ENCODE measurements around the gene FAM9B. TPM values are rescaled to one million over a fixed set of nuclear protein-coding genes. Genes with fewer than 3 reads are reported as not detected.

The FAM9B gene
- total RNA-seq, 1 donor from 2014 or later = not detected

DNA sequence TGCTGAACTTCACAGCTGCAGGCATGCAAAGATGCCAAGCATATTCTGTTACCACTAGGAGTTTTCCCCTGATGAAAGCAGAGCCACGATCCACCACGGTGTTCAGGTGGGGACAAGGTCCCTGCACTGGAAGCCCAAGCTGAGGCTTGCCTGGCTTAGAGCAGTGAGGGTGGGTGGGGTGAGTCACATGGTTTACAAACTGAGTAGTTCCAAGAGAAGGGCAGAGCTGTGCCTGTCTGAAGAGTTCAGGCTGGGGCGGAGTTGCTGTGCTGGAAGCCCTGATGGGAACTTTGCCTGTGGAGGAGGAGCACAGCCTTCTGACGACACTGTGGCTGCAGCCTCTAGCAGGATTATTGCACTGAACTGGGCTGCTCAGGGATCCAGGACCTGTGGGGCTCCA, 45.5 kb downstream of the FAM9B start:
- intact Hi-C loops (cut with DNase I) = no loop called here
- TF ChIP-seq, protein P1, sequence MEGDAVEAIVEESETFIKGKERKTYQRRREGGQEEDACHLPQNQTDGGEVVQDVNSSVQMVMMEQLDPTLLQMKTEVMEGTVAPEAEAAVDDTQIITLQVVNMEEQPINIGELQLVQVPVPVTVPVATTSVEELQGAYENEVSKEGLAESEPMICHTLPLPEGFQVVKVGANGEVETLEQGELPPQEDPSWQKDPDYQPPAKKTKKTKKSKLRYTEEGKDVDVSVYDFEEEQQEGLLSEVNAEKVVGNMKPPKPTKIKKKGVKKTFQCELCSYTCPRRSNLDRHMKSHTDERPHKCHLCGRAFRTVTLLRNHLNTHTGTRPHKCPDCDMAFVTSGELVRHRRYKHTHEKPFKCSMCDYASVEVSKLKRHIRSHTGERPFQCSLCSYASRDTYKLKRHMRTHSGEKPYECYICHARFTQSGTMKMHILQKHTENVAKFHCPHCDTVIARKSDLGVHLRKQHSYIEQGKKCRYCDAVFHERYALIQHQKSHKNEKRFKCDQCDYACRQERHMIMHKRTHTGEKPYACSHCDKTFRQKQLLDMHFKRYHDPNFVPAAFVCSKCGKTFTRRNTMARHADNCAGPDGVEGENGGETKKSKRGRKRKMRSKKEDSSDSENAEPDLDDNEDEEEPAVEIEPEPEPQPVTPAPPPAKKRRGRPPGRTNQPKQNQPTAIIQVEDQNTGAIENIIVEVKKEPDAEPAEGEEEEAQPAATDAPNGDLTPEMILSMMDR (IDR thresholded peaks at IDR 0.05) = no peak
- TF ChIP-seq POLR2AphosphoS5 (IDR thresholded peaks at IDR 0.05; ENCODE audit: insufficient read depth in 1 of 2, low read depth in 1 of 2) = peak; percentile 38 to 43
- Histone ChIP-seq H3K27me3 (no peaks in the 10 kb centered on the region), H3K4me1 (peaks cover 11% of the 10 kb centered on the region), H3K27ac (no peak overlapping the region), H3K36me3 (no peaks in the 10 kb centered on the region), H3K9me3 (no peaks in the 10 kb centered on the region), H3K4me3 (no peak overlapping the region)
- DNase-seq (ENCODE audit: extremely low spot score in 2 of 2) = no peak

DNA sequence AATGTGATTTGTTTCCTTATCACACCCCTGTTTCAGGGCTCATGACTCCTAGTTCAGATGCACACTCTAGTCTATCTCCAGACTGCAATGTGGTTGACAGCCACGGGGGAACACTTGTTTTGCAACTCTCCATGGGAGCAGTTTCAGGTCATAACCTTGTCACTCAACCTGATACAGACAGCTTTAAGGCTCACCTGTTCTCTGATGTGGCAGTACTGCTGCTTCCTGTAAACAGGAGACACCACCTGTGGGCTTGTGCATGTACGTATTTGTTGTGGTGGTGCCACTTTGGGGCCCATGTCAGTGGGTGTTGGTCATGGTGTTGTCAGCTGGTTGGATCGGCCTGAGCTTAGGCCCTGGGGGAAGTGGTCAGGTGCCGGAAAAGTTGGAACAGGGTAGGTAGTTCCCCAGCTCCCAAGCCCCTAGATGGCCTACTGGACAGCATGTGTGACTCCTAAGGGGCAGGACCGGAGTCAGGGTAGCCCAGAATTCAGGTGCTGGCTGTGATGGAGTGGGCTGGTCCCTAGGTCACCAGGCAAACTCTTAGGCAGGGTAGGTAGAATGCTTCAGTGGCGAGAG, 46.2 kb downstream of the FAM9B start:
- Histone ChIP-seq H3K4me1 (peaks cover 11% of the 10 kb centered on the region), H3K27ac (no peak overlapping the region), H3K4me3 (no peak overlapping the region), H3K9me3 (no peaks in the 10 kb centered on the region), H3K27me3 (no peaks in the 10 kb centered on the region), H3K36me3 (no peaks in the 10 kb centered on the region)
- TF ChIP-seq, protein P1 (IDR thresholded peaks at IDR 0.05) = no peak
- TF ChIP-seq POLR2AphosphoS5 (IDR thresholded peaks at IDR 0.05; ENCODE audit: insufficient read depth in 1 of 2, low read depth in 1 of 2) (no peak), POLR2A (IDR thresholded peaks at IDR 0.05) (no peak)
- intact Hi-C loops (cut with DNase I) = no loop called here
- no peak for DNase-seq (ENCODE audit: extremely low spot score in 2 of 2)

DNA sequence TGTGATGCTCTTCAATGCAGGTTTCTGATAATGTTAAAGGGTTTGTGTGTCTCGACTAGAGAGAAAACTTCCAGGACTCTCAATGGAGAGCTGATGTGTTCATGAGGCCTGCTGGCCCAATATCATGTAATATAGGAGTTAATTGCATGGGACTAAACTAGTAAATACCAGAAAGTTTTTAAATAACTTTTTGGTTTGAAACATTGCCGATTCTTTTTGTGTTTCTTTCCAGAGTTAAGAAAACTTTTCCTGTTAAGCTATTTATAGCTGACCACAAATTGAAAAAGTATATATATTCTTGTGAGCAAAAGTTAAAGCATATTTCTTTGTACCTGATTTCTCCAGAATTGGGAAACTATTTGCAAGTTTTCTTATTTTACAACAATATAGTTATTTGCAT, 49.7 kb downstream of the FAM9B start:
- no peak overlapping the region for H3K27ac ChIP-seq
- H3K9me3 ChIP-seq = no peaks in the 10 kb centered on the region

DNA sequence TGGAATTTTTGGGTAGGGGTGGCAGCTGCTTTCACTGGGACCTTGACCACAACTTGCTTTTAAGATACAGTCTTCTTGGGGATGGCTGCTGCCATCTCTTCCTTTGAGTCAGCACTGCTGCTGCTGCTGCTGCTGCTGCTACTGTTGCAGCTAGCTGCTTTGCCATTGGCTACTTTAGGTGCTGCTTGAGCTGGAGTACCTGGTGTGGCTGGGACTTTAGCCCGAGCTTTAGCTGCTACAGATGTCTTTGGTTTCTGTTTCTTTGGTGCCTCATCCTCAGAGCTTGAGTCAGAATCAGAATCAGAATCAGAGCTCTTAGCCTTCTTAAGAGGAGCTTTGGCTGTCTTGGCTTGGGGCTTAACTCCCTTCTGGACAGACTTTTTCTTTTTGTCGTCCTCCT, 52.2 kb downstream of the FAM9B start:
- no peak overlapping the region for H3K4me3 ChIP-seq
- intact Hi-C loops (cut with DNase I) = no loop called here
- no peaks in the 10 kb centered on the region for H3K36me3 ChIP-seq
- no peak overlapping the region for H3K27ac ChIP-seq
- no peak for TF ChIP-seq POLR2AphosphoS5 (IDR thresholded peaks at IDR 0.05; ENCODE audit: insufficient read depth in 1 of 2, low read depth in 1 of 2)
- TF ChIP-seq POLR2A (IDR thresholded peaks at IDR 0.05) = no peak
- H3K27me3 ChIP-seq = no peaks in the 10 kb centered on the region
- no peaks in the 10 kb centered on the region for H3K4me1 ChIP-seq
- no peaks in the 10 kb centered on the region for H3K9me3 ChIP-seq
- no peak for DNase-seq (ENCODE audit: extremely low spot score in 2 of 2)

More for the DNA sequence above, 49.7 kb downstream of the FAM9B start:
- intact Hi-C loops (cut with DNase I) = no loop called here
- no peaks in the 10 kb centered on the region for H3K36me3 ChIP-seq
- peaks cover 11% of the 10 kb centered on the region for H3K4me1 ChIP-seq
- DNase-seq (ENCODE audit: extremely low spot score in 2 of 2) = no peak
- no peaks in the 10 kb centered on the region for H3K27me3 ChIP-seq
- no peak for TF ChIP-seq POLR2A (IDR thresholded peaks at IDR 0.05)
- TF ChIP-seq POLR2AphosphoS5 (IDR thresholded peaks at IDR 0.05; ENCODE audit: insufficient read depth in 1 of 2, low read depth in 1 of 2) = no peak
- TF ChIP-seq, protein P1 (IDR thresholded peaks at IDR 0.05) = no peak
- no peak overlapping the region for H3K4me3 ChIP-seq

DNA sequence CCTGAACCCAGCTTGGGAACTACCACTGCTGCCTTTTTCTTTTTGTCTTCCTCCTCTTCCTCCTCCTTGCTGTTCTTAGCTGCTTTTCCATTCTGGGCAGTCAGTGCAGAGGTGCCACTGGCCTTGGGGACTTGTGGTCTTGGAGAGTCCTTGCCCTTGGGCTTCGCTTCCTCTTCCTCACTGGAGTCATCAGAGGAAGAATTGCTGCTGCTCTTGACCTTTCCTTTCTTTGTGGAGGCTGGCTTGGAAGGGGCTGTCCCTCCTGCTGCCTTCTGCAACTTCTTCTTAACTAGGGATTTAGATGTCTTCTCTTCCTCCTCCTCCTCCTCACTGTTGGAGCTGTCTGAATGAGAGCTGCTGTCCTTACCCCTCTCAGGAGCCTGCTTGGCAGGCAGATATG, 53.2 kb downstream of the FAM9B start:
- Histone ChIP-seq H3K27ac (no peak overlapping the region), H3K9me3 (no peaks in the 10 kb centered on the region), H3K4me3 (no peak overlapping the region), H3K27me3 (no peaks in the 10 kb centered on the region), H3K4me1 (no peaks in the 10 kb centered on the region), H3K36me3 (no peaks in the 10 kb centered on the region)
- intact Hi-C loops (cut with DNase I) = no loop called here
- DNase-seq (ENCODE audit: extremely low spot score in 2 of 2) = no peak
- no peak for TF ChIP-seq POLR2A (IDR thresholded peaks at IDR 0.05)
- TF ChIP-seq, protein P1 (IDR thresholded peaks at IDR 0.05) = no peak
- no peak for TF ChIP-seq POLR2AphosphoS5 (IDR thresholded peaks at IDR 0.05; ENCODE audit: insufficient read depth in 1 of 2, low read depth in 1 of 2)

Other genes with a start within 250 kb of the FAM9B start
- gene FAM9A, start 232.7 kb downstream of the FAM9B start, total RNA-seq = not detected

Data from vagina (tissue), 2 donors.